HG03442 (cell line): ENCODE measurements around the gene KLRF2.

ENCODE experiments used
- ATAC-seq: cut with Tn5 transposase; IDR thresholded peaks from one replicate; pipeline ENCODE4 v1.9.1; 2021; ENCODE audit warnings: mild to moderate bottlenecking, moderate library complexity; ENCODE audit not compliant: unreplicated experiment

Gene KLRF2

DNA sequence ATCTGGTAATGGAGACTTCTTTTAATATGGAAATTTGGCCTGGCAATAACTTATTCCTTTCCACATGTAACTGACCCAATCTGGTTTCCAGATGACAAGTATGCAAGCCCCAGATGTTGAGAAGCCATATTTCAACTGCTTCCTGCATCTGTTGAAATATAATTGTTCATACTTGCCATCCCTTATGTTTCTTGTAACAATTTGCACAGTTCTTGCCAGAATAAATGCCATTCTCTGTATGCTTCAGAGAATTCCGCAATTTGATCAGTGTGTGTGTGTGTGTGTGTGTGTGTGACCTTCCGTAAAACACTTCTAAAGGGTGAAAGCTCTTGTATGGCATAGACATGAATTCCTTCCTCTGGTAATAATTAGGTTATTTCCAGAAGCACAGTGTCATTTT lies 52.7 kb downstream of the KLRF2 start:
- no peak for ATAC-seq

- ATAC-seq, result no peak
Measured at GRCh38 chr12:9935026-9935425, 53.7 kb downstream of the KLRF2 start.

DNA sequence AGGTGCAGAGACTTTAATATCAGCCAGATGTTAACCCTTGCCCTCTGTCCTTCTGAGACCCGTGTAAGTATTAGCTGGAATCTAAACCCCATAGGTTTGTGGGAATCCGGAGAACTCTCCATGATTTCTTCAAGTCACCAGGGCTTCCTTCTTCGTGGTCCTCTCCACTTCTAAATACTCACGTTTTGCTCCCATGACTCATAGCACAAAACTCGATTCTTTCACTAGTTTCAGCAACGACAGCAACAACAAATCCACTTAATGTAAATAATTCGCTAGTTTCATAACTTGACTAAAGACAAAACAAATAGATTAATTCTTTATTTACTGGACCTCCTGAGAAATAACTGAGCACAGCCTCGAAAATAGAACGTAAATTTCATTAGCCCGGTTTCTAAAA lies 55.3 kb downstream of the KLRF2 start:
- no peak for ATAC-seq

DNA sequence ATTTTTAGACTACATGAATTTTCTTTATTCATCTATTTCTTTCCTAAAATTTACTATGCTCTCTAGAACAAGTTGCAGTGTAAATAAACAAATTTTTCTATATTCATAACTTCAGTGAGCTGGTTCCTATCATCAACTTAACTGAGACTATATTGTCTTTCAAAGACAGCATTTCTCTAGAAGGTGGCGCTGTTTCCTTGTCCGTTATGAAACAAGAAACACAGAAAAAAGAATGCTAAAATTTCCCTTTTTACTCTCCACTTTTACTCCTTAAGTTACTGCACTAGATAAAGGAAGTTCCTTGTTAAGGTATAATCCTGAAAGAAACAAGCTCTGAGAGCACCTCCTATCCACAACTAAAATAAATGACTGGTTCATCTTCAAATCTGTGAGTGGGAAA lies 59.1 kb downstream of the KLRF2 start:
- ATAC-seq, result no peak

DNA sequence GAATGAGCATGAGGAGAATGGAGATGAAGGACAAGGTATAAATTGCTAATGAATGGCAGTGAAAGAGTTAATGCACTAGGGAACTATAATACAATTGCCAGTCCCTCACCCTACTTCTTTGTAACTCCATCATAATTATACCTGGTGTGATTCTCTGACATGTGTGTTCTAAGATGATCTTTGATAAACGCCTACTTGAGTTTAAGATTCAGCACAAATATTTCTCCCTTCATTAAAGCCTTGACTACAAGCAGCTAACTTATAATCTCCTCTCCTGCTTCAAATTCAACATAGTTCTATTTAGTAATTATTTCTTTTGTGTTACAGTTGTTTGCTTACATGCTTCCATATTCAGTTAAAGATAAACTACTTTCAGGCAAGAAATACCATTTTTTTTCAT lies 60.5 kb downstream of the KLRF2 start:
- ATAC-seq, result no peak

- ATAC-seq, result no peak
Measured at GRCh38 chr12:9943240-9943639, 62.0 kb downstream of the KLRF2 start.

GRCh38 chr12:9944391-9944790 lies 63.1 kb downstream of the KLRF2 start:
- no peak for ATAC-seq
